ENCODE data around the gene ZNF146.
"Not testable (repeated sequence)": the region's sequence is repeated elsewhere in the genome, so short reads cannot be mapped to it uniquely, and the experiment has no call there.

The ZNF146 gene

GRCh38 chr19:36214386-36215275 lies at the start of gene ZNF146, which contains the start of gene ZNF565:
Gene ZNF146, plus strand, starts transcription at chr19:36215106. Its CDS starts 21,335 bp downstream, at chr19:36236441.
Gene ZNF565, minus strand, starts transcription at chr19:36214665. Its CDS starts 12,680 bp downstream, at chr19:36201985.
- DNase-seq (ENCODE audit: low read depth in 3 of 3): peak; percentile 89 to 94 (median 90)

GRCh38 chr19:36169084-36169760 lies 45.7 kb upstream of the ZNF146 start:
- DNase-seq (ENCODE audit: low read depth in 3 of 3): no peak

- no peak for DNase-seq (ENCODE audit: low read depth in 3 of 3)
Measured at GRCh38 chr19:36172852-36173251, 42.1 kb upstream of the ZNF146 start.

- not testable (repeated sequence) for DNase-seq (ENCODE audit: low read depth in 3 of 3)
Measured at GRCh38 chr19:36173846-36174245, 41.1 kb upstream of the ZNF146 start.

GRCh38 chr19:36179077-36179476 lies 35.8 kb upstream of the ZNF146 start:
- DNase-seq (ENCODE audit: low read depth in 3 of 3): not testable (repeated sequence)

GRCh38 chr19:36182612-36183244 lies 32.2 kb upstream of the ZNF146 start:
- no peak for DNase-seq (ENCODE audit: low read depth in 3 of 3)

- DNase-seq (ENCODE audit: low read depth in 3 of 3): no peak
Measured at GRCh38 chr19:36183245-36183628, 31.7 kb upstream of the ZNF146 start.

- DNase-seq (ENCODE audit: low read depth in 3 of 3): not testable (repeated sequence)
Measured at GRCh38 chr19:36186722-36187121, 28.2 kb upstream of the ZNF146 start.

- DNase-seq (ENCODE audit: low read depth in 3 of 3): no peak
Measured at GRCh38 chr19:36196249-36196648, 18.7 kb upstream of the ZNF146 start.

GRCh38 chr19:36198119-36198518 lies 16.8 kb upstream of the ZNF146 start:
- no peak for DNase-seq (ENCODE audit: low read depth in 3 of 3)

- DNase-seq (ENCODE audit: low read depth in 3 of 3): no peak
Measured at GRCh38 chr19:36201684-36202083, 13.2 kb upstream of the ZNF146 start.

GRCh38 chr19:36203293-36203692 lies 11.6 kb upstream of the ZNF146 start:
- no peak for DNase-seq (ENCODE audit: low read depth in 3 of 3)

GRCh38 chr19:36207605-36208252 lies 7.2 kb upstream of the ZNF146 start:
- DNase-seq (ENCODE audit: low read depth in 3 of 3): no peak

- no peak for DNase-seq (ENCODE audit: low read depth in 3 of 3)
Measured at GRCh38 chr19:36209372-36209771, 5.5 kb upstream of the ZNF146 start.

- no peak for DNase-seq (ENCODE audit: low read depth in 3 of 3)
Measured at GRCh38 chr19:36210497-36210896, 4.4 kb upstream of the ZNF146 start.

GRCh38 chr19:36212895-36213294 lies 2.0 kb upstream of the ZNF146 start:
- DNase-seq (ENCODE audit: low read depth in 3 of 3): no peak

GRCh38 chr19:36215276-36216123 lies 594 bp downstream of the ZNF146 start:
- no peak for DNase-seq (ENCODE audit: low read depth in 3 of 3)

- no peak for DNase-seq (ENCODE audit: low read depth in 3 of 3)
Measured at GRCh38 chr19:36221474-36221873, 6.6 kb downstream of the ZNF146 start.

- no peak for DNase-seq (ENCODE audit: low read depth in 3 of 3)
Measured at GRCh38 chr19:36222503-36222902, 7.6 kb downstream of the ZNF146 start.

GRCh38 chr19:36225219-36225892 lies 10.4 kb downstream of the ZNF146 start:
- DNase-seq (ENCODE audit: low read depth in 3 of 3): no peak

Measured in stimulated activated CD4-positive, alpha-beta T cell treated with anti-CD3 and anti-CD28 coated beads, TNF-alpha, amount 100 ng/mL, for 4 hours (primary cell).